BLaER1 (cell line): ENCODE measurements around the gene CHST8.
"Not testable (repeated sequence)": the region's sequence is repeated elsewhere in the genome, so short reads cannot be mapped to it uniquely, and the experiment has no call there.

Source experiments
- H3K27ac ChIP-seq: shearing (Covaris generic); formaldehyde crosslinking; 2 replicates; pipeline ENCODE4 v1.8.1; 2022
- H3K27me3 ChIP-seq: shearing (Covaris generic); formaldehyde crosslinking; 2 replicates; pipeline ENCODE4 v1.8.1; 2022
- H3K36me3 ChIP-seq: shearing (Covaris generic); formaldehyde crosslinking; 2 replicates; pipeline ENCODE4 v1.8.1; 2022
- H3K4me1 ChIP-seq: shearing (Covaris generic); formaldehyde crosslinking; 2 replicates; pipeline ENCODE4 v1.8.1; 2022
- H3K4me2 ChIP-seq: shearing (Covaris generic); formaldehyde crosslinking; 2 replicates; pipeline ENCODE4 v1.8.1; 2022
- H3K4me3 ChIP-seq: shearing (Covaris generic); formaldehyde crosslinking; 2 replicates; pipeline ENCODE4 v1.8.1; 2022
- H3K9ac ChIP-seq: shearing (Covaris generic); formaldehyde crosslinking; 2 replicates; pipeline ENCODE4 v1.8.1; 2022
- H3K9me3 ChIP-seq: shearing (Covaris generic); formaldehyde crosslinking; 2 replicates; pipeline ENCODE4 v1.8.1; 2022
- H4K20me1 ChIP-seq: shearing (Covaris generic); formaldehyde crosslinking; 2 replicates; pipeline ENCODE4 v1.8.1; 2022
- Cebpa-rat ChIP-seq: shearing (Covaris generic); IDR thresholded peaks from 2 replicates; pipeline ENCODE4 v1.8.1; 2022

The CHST8 gene

GRCh38 chr19:33660410-33661124, 38.8 kb downstream of the CHST8 start:
- no peak overlapping the region for H3K4me2 ChIP-seq
- no peaks in the 10 kb centered on the region for H3K9me3 ChIP-seq
- H3K27ac ChIP-seq = no peak overlapping the region
- TF ChIP-seq Cebpa-rat = no peak
- H3K9ac ChIP-seq = no peak overlapping the region
- H3K36me3 ChIP-seq = no peaks in the 10 kb centered on the region
- H3K27me3 ChIP-seq = no peaks in the 10 kb centered on the region
- H3K4me3 ChIP-seq = no peak overlapping the region
- H3K4me1 ChIP-seq = no peaks in the 10 kb centered on the region
- no peaks in the 10 kb centered on the region for H4K20me1 ChIP-seq

- no peaks in the 10 kb centered on the region for H3K4me1 ChIP-seq
- H4K20me1 ChIP-seq = no peaks in the 10 kb centered on the region
- H3K9ac ChIP-seq = no peak overlapping the region
- no peak overlapping the region for H3K27ac ChIP-seq
- TF ChIP-seq Cebpa-rat = no peak
- no peaks in the 10 kb centered on the region for H3K36me3 ChIP-seq
- H3K4me2 ChIP-seq = no peak overlapping the region
- no peak overlapping the region for H3K4me3 ChIP-seq
- no peaks in the 10 kb centered on the region for H3K9me3 ChIP-seq
- no peaks in the 10 kb centered on the region for H3K27me3 ChIP-seq
Measured at GRCh38 chr19:33661336-33661735, 39.6 kb downstream of the CHST8 start.

GRCh38 chr19:33662391-33663092, 40.8 kb downstream of the CHST8 start:
- no peaks in the 10 kb centered on the region for H3K36me3 ChIP-seq
- H3K9me3 ChIP-seq = no peaks in the 10 kb centered on the region
- no peaks in the 10 kb centered on the region for H3K27me3 ChIP-seq
- H3K27ac ChIP-seq = no peak overlapping the region
- H3K4me1 ChIP-seq = no peaks in the 10 kb centered on the region
- no peak overlapping the region for H3K4me3 ChIP-seq
- no peaks in the 10 kb centered on the region for H4K20me1 ChIP-seq
- H3K9ac ChIP-seq = no peak overlapping the region
- H3K4me2 ChIP-seq = no peak overlapping the region
- no peak for TF ChIP-seq Cebpa-rat

- H3K4me2 ChIP-seq, H4K20me1 ChIP-seq, H3K9me3 ChIP-seq, H3K36me3 ChIP-seq, H3K4me3 ChIP-seq, H3K27ac ChIP-seq, H3K4me1 ChIP-seq, H3K9ac ChIP-seq, H3K27me3 ChIP-seq: not testable (repeated sequence)
Measured at GRCh38 chr19:33663316-33663715, 41.6 kb downstream of the CHST8 start.

GRCh38 chr19:33664744-33665143, 43.0 kb downstream of the CHST8 start:
- H3K4me2 ChIP-seq = no peak overlapping the region
- no peaks in the 10 kb centered on the region for H3K4me1 ChIP-seq
- H3K9me3 ChIP-seq = no peaks in the 10 kb centered on the region
- no peak for TF ChIP-seq Cebpa-rat
- H3K9ac ChIP-seq = no peak overlapping the region
- no peak overlapping the region for H3K4me3 ChIP-seq
- no peaks in the 10 kb centered on the region for H3K36me3 ChIP-seq
- H3K27me3 ChIP-seq = no peaks in the 10 kb centered on the region
- H4K20me1 ChIP-seq = no peaks in the 10 kb centered on the region
- H3K27ac ChIP-seq = no peak overlapping the region

GRCh38 chr19:33665776-33666595, 44.2 kb downstream of the CHST8 start:
- no peaks in the 10 kb centered on the region for H3K27me3 ChIP-seq
- no peaks in the 10 kb centered on the region for H4K20me1 ChIP-seq
- H3K4me2 ChIP-seq = no peak overlapping the region
- no peaks in the 10 kb centered on the region for H3K4me1 ChIP-seq
- no peak overlapping the region for H3K9ac ChIP-seq
- H3K4me3 ChIP-seq = no peak overlapping the region
- TF ChIP-seq Cebpa-rat = no peak
- H3K36me3 ChIP-seq = no peaks in the 10 kb centered on the region
- H3K9me3 ChIP-seq = no peaks in the 10 kb centered on the region
- no peak overlapping the region for H3K27ac ChIP-seq

- no peaks in the 10 kb centered on the region for H3K36me3 ChIP-seq
- H3K4me1 ChIP-seq = no peaks in the 10 kb centered on the region
- no peak overlapping the region for H3K4me2 ChIP-seq
- no peaks in the 10 kb centered on the region for H3K9me3 ChIP-seq
- no peaks in the 10 kb centered on the region for H3K27me3 ChIP-seq
- H3K9ac ChIP-seq = no peak overlapping the region
- H3K4me3 ChIP-seq = no peak overlapping the region
- H3K27ac ChIP-seq = no peak overlapping the region
- no peak for TF ChIP-seq Cebpa-rat
- no peaks in the 10 kb centered on the region for H4K20me1 ChIP-seq
Measured at GRCh38 chr19:33667141-33667650, 45.4 kb downstream of the CHST8 start.

- H3K27me3 ChIP-seq = no peaks in the 10 kb centered on the region
- H3K4me1 ChIP-seq = no peaks in the 10 kb centered on the region
- H3K4me3 ChIP-seq = no peak overlapping the region
- no peaks in the 10 kb centered on the region for H4K20me1 ChIP-seq
- no peaks in the 10 kb centered on the region for H3K9me3 ChIP-seq
- no peak overlapping the region for H3K4me2 ChIP-seq
- no peaks in the 10 kb centered on the region for H3K36me3 ChIP-seq
- no peak for TF ChIP-seq Cebpa-rat
- H3K9ac ChIP-seq = no peak overlapping the region
- H3K27ac ChIP-seq = no peak overlapping the region
Measured at GRCh38 chr19:33667881-33668280, 46.1 kb downstream of the CHST8 start.

GRCh38 chr19:33668968-33669367, 47.2 kb downstream of the CHST8 start:
- no peak overlapping the region for H3K4me2 ChIP-seq
- H3K27me3 ChIP-seq = no peaks in the 10 kb centered on the region
- no peak overlapping the region for H3K27ac ChIP-seq

GRCh38 chr19:33669376-33669775, 47.6 kb downstream of the CHST8 start:
- Histone ChIP-seq H3K4me1 (no peaks in the 10 kb centered on the region), H3K9ac (no peak overlapping the region), H3K4me2 (no peak overlapping the region), H3K27ac (no peak overlapping the region), H3K9me3 (no peaks in the 10 kb centered on the region), H3K4me3 (no peak overlapping the region), H3K27me3 (no peaks in the 10 kb centered on the region), H3K36me3 (no peaks in the 10 kb centered on the region), H4K20me1 (no peaks in the 10 kb centered on the region)
- no peak for TF ChIP-seq Cebpa-rat

More at GRCh38 chr19:33668968-33669367, 47.2 kb downstream of the CHST8 start:
- no peak overlapping the region for H3K9ac ChIP-seq
- H3K4me1 ChIP-seq = no peaks in the 10 kb centered on the region
- no peak overlapping the region for H3K4me3 ChIP-seq
- TF ChIP-seq Cebpa-rat = no peak
- no peaks in the 10 kb centered on the region for H4K20me1 ChIP-seq
- H3K36me3 ChIP-seq = no peaks in the 10 kb centered on the region
- no peaks in the 10 kb centered on the region for H3K9me3 ChIP-seq
